H1 (cell line): ENCODE measurements around the gene GSE1. TPM values are rescaled to one million over a fixed set of nuclear protein-coding genes. Genes with fewer than 3 reads are reported as not detected.

Experiments
- CTCF ChIA-PET: fragments of 300-600 bp; sonication (Branson Sonifier 250); formaldehyde crosslinking; loops from one replicate; lab custom pipeline; 2021; ENCODE audit not compliant: partially characterized antibody; lab: Charles Lee
- POLR2A ChIA-PET: fragments of 300-600 bp; sonication (Branson Sonifier 250); formaldehyde crosslinking; loops from one replicate; lab custom pipeline; 2021; ENCODE audit warnings: inconsistent platforms; ENCODE audit not compliant: partially characterized antibody; lab: Charles Lee
- DNase-seq, 2 experiments: peaks; one replicate each; pipeline versions ENCODE4 v3.0.0 to v3.0.0-alpha.2; 2010 to 2022; ENCODE audit warnings: low spot score in 2 of 2, low read depth in 1 of 2, mixed read lengths in 1 of 2
- FAIRE-seq: peaks from 2 replicates; lab custom pipeline; 2011; peaks lifted over from hg19 to GRCh38; lab: Jason Lieb, UNC
- H2AFZ ChIP-seq: 2 replicates; pipeline ENCODE4 v1.8.1; 2012; ENCODE audit warnings: low read length, inconsistent platforms
- H2AK5ac ChIP-seq: 2 replicates; pipeline ENCODE4 v1.6.1; 2013; ENCODE audit warnings: low read depth, low read length
- H2BK120ac ChIP-seq: replicated peaks from 2 replicates; pipeline ENCODE3; 2013; ENCODE audit warnings: low read depth, low read length, inconsistent platforms
- H2BK12ac ChIP-seq: 2 replicates; pipeline ENCODE4 v1.6.1; 2013; ENCODE audit warnings: low read depth, low read length
- H2BK15ac ChIP-seq: 2 replicates; pipeline ENCODE4 v1.6.1; 2013; ENCODE audit warnings: low read length
- H2BK20ac ChIP-seq: 2 replicates; pipeline ENCODE4 v1.6.1; 2013; ENCODE audit warnings: low read length
- H2BK5ac ChIP-seq: 2 replicates; pipeline ENCODE4 v1.6.1; 2013; ENCODE audit warnings: low read depth, low read length
- H3K14ac ChIP-seq: 2 replicates; pipeline ENCODE4 v1.6.1; 2013; ENCODE audit warnings: inconsistent platforms; ENCODE audit not compliant: insufficient read length
- H3K18ac ChIP-seq: 2 replicates; pipeline ENCODE4 v1.6.1; 2013; ENCODE audit warnings: low read length; ENCODE audit errors: extremely low read depth
- H3K23ac ChIP-seq: 2 replicates; pipeline ENCODE4 v1.6.1; 2013; ENCODE audit warnings: inconsistent platforms; ENCODE audit not compliant: insufficient read length
- H3K23me2 ChIP-seq: 2 replicates; pipeline ENCODE4 v1.6.1; 2013; ENCODE audit warnings: low read depth, low read length
- H3K27ac ChIP-seq: 2 replicates; pipeline ENCODE4 v1.6.1; 2011; ENCODE audit warnings: low read depth, low read length, inconsistent platforms
- H3K27me3 ChIP-seq, 4 experiments: replicated peaks in 1 of 4; 1 replicate in 1 of 4; 2 replicates in 3 of 4; pipeline versions ENCODE4 v1.6.1 to v1.8.1; 2011 to 2013; ENCODE audit warnings: low read length in 3 of 4, mild to moderate bottlenecking in 3 of 4, inconsistent platforms in 2 of 4, mixed read lengths in 2 of 4, moderate library complexity in 1 of 4; ENCODE audit not compliant: control insufficient read depth in 3 of 4, insufficient read depth in 3 of 4; ENCODE audit errors: extremely low read depth in 1 of 4
- H3K36me3 ChIP-seq, 4 experiments: 2 replicates each; pipeline versions ENCODE4 v1.6.1 to v1.8.1; 2011 to 2013; ENCODE audit warnings: mild to moderate bottlenecking in 4 of 4, low read length in 3 of 4, moderate library complexity in 2 of 4, control low read depth in 1 of 4, inconsistent platforms in 1 of 4; ENCODE audit not compliant: insufficient read depth in 4 of 4, control insufficient read depth in 2 of 4
- H3K4ac ChIP-seq: replicated peaks from 2 replicates; pipeline ENCODE3; 2013; ENCODE audit warnings: low read length, low read depth, mixed read lengths, inconsistent platforms; ENCODE audit not compliant: insufficient read length
- H3K4me1 ChIP-seq, 4 experiments: replicated peaks in 1 of 4; 1 replicate in 1 of 4; 2 replicates in 3 of 4; pipeline versions ENCODE4 v1.6.1 to v1.8.1; 2011 to 2013; ENCODE audit warnings: low read length in 3 of 4, inconsistent platforms in 2 of 4, mixed read lengths in 1 of 4; ENCODE audit not compliant: insufficient read depth in 4 of 4, control insufficient read depth in 3 of 4
- H3K4me2 ChIP-seq, 2 experiments: 2 replicates each; pipeline versions ENCODE4 v1.6.1 to v1.8.1; 2011 to 2013; ENCODE audit warnings: low read depth in 2 of 2, low read length in 2 of 2, control low read depth in 1 of 2, inconsistent platforms in 1 of 2, mild to moderate bottlenecking in 1 of 2; ENCODE audit not compliant: insufficient read depth in 1 of 2
- H3K4me3 ChIP-seq, 4 experiments: fragments of 200-600, 300-600 bp in 1 of 4; sonication (generic), shearing (Covaris generic), sonication (Bioruptor Twin) in 1 of 4; 2 replicates each; pipeline versions ENCODE4 v1.5.1 to v1.8.1; 2011 to 2016; ENCODE audit warnings: low read length in 4 of 4, low read depth in 3 of 4, control low read depth in 2 of 4, inconsistent platforms in 2 of 4, mild to moderate bottlenecking in 2 of 4, mixed read lengths in 1 of 4, moderate library complexity in 1 of 4; ENCODE audit not compliant: insufficient read depth in 2 of 4; ENCODE audit errors: extremely low read depth in 1 of 4
- H3K56ac ChIP-seq: replicated peaks from 2 replicates; pipeline ENCODE3; 2013; ENCODE audit warnings: low read depth, mild to moderate bottlenecking, mixed read lengths, low read length, inconsistent platforms; ENCODE audit not compliant: insufficient read length
- H3K79me1 ChIP-seq: 2 replicates; pipeline ENCODE4 v1.6.1; 2013; ENCODE audit warnings: low read depth, low read length, control low read depth
- H3K79me2 ChIP-seq, 2 experiments: 2 replicates each; pipeline versions ENCODE4 v1.6.1 to v1.8.1; 2012 to 2013; ENCODE audit warnings: low read length in 2 of 2, mild to moderate bottlenecking in 2 of 2, inconsistent platforms in 1 of 2; ENCODE audit not compliant: insufficient read depth in 2 of 2, control insufficient read depth in 1 of 2
- H3K9ac ChIP-seq, 4 experiments: replicated peaks in 1 of 4; 1 replicate in 1 of 4; 2 replicates in 3 of 4; pipeline versions ENCODE4 v1.6.1 to v1.8.1; 2011 to 2013; ENCODE audit warnings: low read depth in 3 of 4, low read length in 3 of 4, control low read depth in 2 of 4, mild to moderate bottlenecking in 2 of 4, moderate library complexity in 2 of 4, inconsistent platforms in 1 of 4; ENCODE audit errors: extremely low read depth in 1 of 4
- H3K9me3 ChIP-seq, 2 experiments: 2 replicates each; pipeline versions ENCODE4 v1.6.1 to v1.8.1; 2012 to 2013; ENCODE audit warnings: mild to moderate bottlenecking in 2 of 2, moderate library complexity in 2 of 2, control low read depth in 1 of 2, inconsistent platforms in 1 of 2, low read depth in 1 of 2, low read length in 1 of 2, mixed read lengths in 1 of 2; ENCODE audit not compliant: insufficient read depth in 2 of 2
- H4K20me1 ChIP-seq, 2 experiments: replicated peaks in 1 of 2; 2 replicates each; pipeline versions ENCODE3 to v1.8.1; 2011 to 2013; ENCODE audit warnings: inconsistent platforms in 2 of 2, low read length in 2 of 2, mild to moderate bottlenecking in 1 of 2; ENCODE audit not compliant: insufficient read depth in 2 of 2, control insufficient read depth in 1 of 2
- H4K5ac ChIP-seq: 2 replicates; pipeline ENCODE4 v1.6.1; 2013; ENCODE audit warnings: low read length, low read depth, mixed read lengths, inconsistent platforms; ENCODE audit not compliant: insufficient read length
- H4K8ac ChIP-seq: 2 replicates; pipeline ENCODE4 v1.8.0; 2013; ENCODE audit warnings: mild to moderate bottlenecking, moderate library complexity, low read length, inconsistent platforms; ENCODE audit not compliant: insufficient read depth; ENCODE audit errors: extremely low read depth
- H4K91ac ChIP-seq: replicated peaks from 2 replicates; pipeline ENCODE3; 2013; ENCODE audit warnings: low read length, mixed read lengths, inconsistent platforms; ENCODE audit not compliant: insufficient read length
- ATF2 ChIP-seq: IDR thresholded peaks from 2 replicates; pipeline ENCODE4 v1.6.1; 2012; ENCODE audit warnings: low read length, inconsistent platforms
- EP300 ChIP-seq, 2 experiments: IDR thresholded peaks; 1 replicate in 1 of 2; 2 replicates in 1 of 2; pipeline ENCODE4 v1.6.1; 2011 to 2012; ENCODE audit warnings: low read depth in 2 of 2, low read length in 2 of 2, mild to moderate bottlenecking in 2 of 2, borderline replicate concordance in 1 of 2, inconsistent platforms in 1 of 2, moderate library complexity in 1 of 2
- HDAC2 ChIP-seq, 2 experiments: fragments of 300-600 bp in 1 of 2; sonication (generic) in 1 of 2; IDR thresholded peaks; 2 replicates each; pipeline ENCODE4 v1.6.1; 2011 to 2012; ENCODE audit warnings: low read depth in 2 of 2, low read length in 2 of 2, mild to moderate bottlenecking in 2 of 2, moderate library complexity in 2 of 2, borderline replicate concordance in 1 of 2, inconsistent platforms in 1 of 2
- JUND ChIP-seq: IDR thresholded peaks from 2 replicates; pipeline ENCODE4 v1.6.1; 2011; ENCODE audit warnings: mild to moderate bottlenecking, improper control_type of control experiment, low read length
- KDM4A ChIP-seq: IDR thresholded peaks from one replicate; pipeline ENCODE4 v1.7.1; 2012; ENCODE audit warnings: low read depth, mild to moderate bottlenecking, moderate library complexity, low read length, inconsistent platforms; ENCODE audit not compliant: severe bottlenecking
- KDM5A ChIP-seq: fragments of 200-600 bp; IDR thresholded peaks from 2 replicates; pipeline ENCODE4 v1.7.1; 2012; ENCODE audit warnings: mild to moderate bottlenecking, low read length, inconsistent platforms, mixed read lengths
- SIN3A ChIP-seq, 2 experiments: IDR thresholded peaks in 1 of 2; conservative IDR thresholded peaks in 1 of 2; 2 replicates each; pipeline ENCODE4 v1.6.1; 2011 to 2012; ENCODE audit warnings: low read length in 2 of 2, improper control_type of control experiment in 1 of 2, low read depth in 1 of 2, mild to moderate bottlenecking in 1 of 2
- SP4 ChIP-seq: IDR thresholded peaks from 2 replicates; pipeline ENCODE4 v1.6.1; 2012; ENCODE audit warnings: low read length, inconsistent platforms
- WGBS, 2 experiments: shearing (Covaris generic) in 1 of 2; methylation state at CpG; one replicate each; pipeline versions ENCODE4 v1.1.6 to v1.1.7; 2013 to 2015; ENCODE audit warnings: low lambda C conversion rate in 2 of 2, mixed read lengths in 2 of 2, inconsistent platforms in 1 of 2, low coverage in 1 of 2, missing lambda C conversion rate in 1 of 2; ENCODE audit not compliant: insufficient replicate concordance in 2 of 2, insufficient coverage in 1 of 2, insufficient read length in 1 of 2; ENCODE audit errors: extremely low coverage in 1 of 2, missing lambda C conversion rate in 1 of 2; 5-methylcytosine and 5-hydroxymethylcytosine counted together
- polyA plus RNA-seq, 7 experiments: library from polyadenylated mRNA; depleted of rRNA in 3 of 7; stranded (reverse) in 5 of 7; unstranded in 2 of 7; fragments of >200 nt in 5 of 7; fragments of 200-250 nt in 2 of 7; gene quantifications; 1 replicate in 5 of 7; 2 replicates in 1 of 7; 4 replicates in 1 of 7; pipeline versions ENCODE4 v1.2.1 to v1.2.3, GENCODE V29; 2011 to 2013; ENCODE audit warnings: missing spikeins in 2 of 7, mixed read lengths in 2 of 7
- total RNA-seq: library from RNA; stranded (reverse); fragmentation: NEBNext Ultra II Directional; extraction: Animal tissue kit (Norgen Biotek cat#: 25700); gene quantifications from 2 replicates; pipeline ENCODE4 v1.2.1, GENCODE V29; 2021

GSE1 gene
- total and polyA plus RNA-seq, 2 of the 8 experiments (the other 6 are each of a cell fraction or from before 2014, with no cell fraction given), result 26.0 to 65.6 TPM

GRCh38 chr16:85711982-85712587 is 99.0 kb downstream of the GSE1 start:
- ChIA-PET POLR2A (no interaction called here), CTCF (interaction anchor here (0.7 to 20.7 kb wide), 5 partner anchors 17 to 221 kb away, joined by 3 to 620 read pairs (median 3); partner anchors contain the start of gene GINS2)
- Histone ChIP-seq H4K91ac (no peak overlapping the region), H3K23ac (no peak overlapping the region), H2BK5ac (no peak overlapping the region), H3K23me2 (peaks cover 8% of the 10 kb centered on the region; the same call in 1 of the 2 replicates), H3K14ac (no peak overlapping the region), H3K4me1 (peaks cover 0 to 10% (median 7%) of the 10 kb centered on the region in 4 experiments; a peak in 6 of 7 replicates), H3K9ac (no peak overlapping the region), H3K27ac (no peak overlapping the region), H3K56ac (no peak overlapping the region), H3K4me2 (no peak overlapping the region), H4K20me1 (no peaks in the 10 kb centered on the region), H2BK120ac (no peak overlapping the region), H2BK20ac (no peak overlapping the region), H2AK5ac (no peak overlapping the region), H2AFZ (no peak overlapping the region), H4K5ac (no peak overlapping the region), H3K9me3 (peaks cover 5 to 6% of the 10 kb centered on the region in 2 experiments; a peak in 3 of 4 replicates), H3K79me1 (no peaks in the 10 kb centered on the region), H3K36me3 (no peaks in the 10 kb centered on the region), H4K8ac (no peak overlapping the region), H3K4ac (no peak overlapping the region), H3K79me2 (no peaks in the 10 kb centered on the region), H2BK15ac (no peak overlapping the region), H3K27me3 (peaks cover 0 to 7% (median 2%) of the 10 kb centered on the region in 4 experiments; a peak in 3 of 7 replicates), H3K18ac (no peak overlapping the region), H3K4me3 (no peak overlapping the region), H2BK12ac (0 out of 2 replicates have a peak overlapping the region, but pooled peaks have one; percentile 9)
- TF ChIP-seq ATF2 (no peak), KDM4A (no peak), SP4 (no peak), HDAC2 (IDR thresholded peaks at IDR 0.05; ENCODE audit: borderline replicate concordance in 1 of 2, low read depth in 2 of 2, low read length in 2 of 2) (no peak), SIN3A (conservative IDR thresholded peaks at IDR 0.05 in 1 of 2, IDR thresholded peaks at IDR 0.05 in 1 of 2; ENCODE audit: low read depth in 1 of 2, low read length in 2 of 2) (no peak), KDM5A (no peak), JUND (no peak), EP300 (IDR thresholded peaks at IDR 0.05; ENCODE audit: borderline replicate concordance in 1 of 2, low read depth in 2 of 2, low read length in 2 of 2) (no peak)
- 92% methylated on average over 6 of the region's 6 CpGs; no CpG with 5 or more reads in 1 of the 2 experiments for whole genome bisulfite sequencing, 2 experiments
- no peak for DNase-seq
- no peak for FAIRE-seq
